Limb (tissue), 2 donors: ENCODE measurements around the gene RPL27A.

Experiments used
- DNase-seq, 2 donors: peaks; one replicate each; pipeline ENCODE4 v3.0.0-alpha.2; 2016; ENCODE audit errors: extremely low spot score in 2 of 2

Gene RPL27A

GRCh38 chr11:8672346-8672745, 10.2 kb upstream of the RPL27A start:
- no peak for DNase-seq

- DNase-seq: no peak
Observed at GRCh38 chr11:8674859-8675258, 7.7 kb upstream of the RPL27A start.

DNA sequence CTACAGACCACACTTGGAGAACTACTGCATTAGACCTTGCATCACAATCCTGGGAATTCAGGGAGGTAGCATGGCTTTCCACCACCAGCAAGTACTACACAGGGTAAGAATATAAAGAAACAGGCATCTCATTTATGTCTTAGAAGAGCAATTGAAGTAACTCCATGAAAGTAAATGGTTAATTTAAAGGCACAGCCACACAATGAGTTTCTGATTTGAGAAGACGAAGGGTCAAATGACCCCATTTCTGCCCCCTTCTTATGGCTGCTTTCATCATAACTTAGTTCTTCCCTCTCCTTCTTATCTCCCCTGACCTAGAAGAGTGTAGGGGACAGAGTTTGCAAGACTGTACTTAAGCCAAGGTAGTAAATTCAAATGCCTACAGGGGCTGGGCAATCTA, 6.1 kb upstream of the RPL27A start:
- no peak for DNase-seq

DNA sequence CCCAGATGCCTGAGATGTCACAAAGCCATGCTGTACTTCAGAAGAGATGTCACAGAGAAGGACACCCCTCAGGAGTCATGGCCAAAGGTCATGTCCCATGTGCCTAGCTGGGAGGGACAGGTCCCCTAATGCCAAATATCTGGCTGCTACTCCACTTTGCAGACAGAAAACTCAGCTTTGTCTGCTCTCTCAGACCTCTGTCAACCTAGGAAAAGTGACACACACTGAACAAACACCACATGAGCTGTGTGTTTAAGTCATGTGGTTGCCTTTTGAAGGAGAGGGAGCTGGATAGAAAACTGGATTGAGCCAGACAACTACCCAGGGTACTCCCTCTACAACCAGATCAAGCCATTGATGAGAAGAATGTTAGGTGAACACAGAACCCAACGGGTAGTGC, 3.6 kb upstream of the RPL27A start:
- DNase-seq: no peak

- DNase-seq: no peak
Observed at GRCh38 chr11:8681837-8682302, 722 bp upstream of the RPL27A start.

- no peak for DNase-seq
Observed at GRCh38 chr11:8683115-8683807, 669 bp downstream of the RPL27A start.

DNA sequence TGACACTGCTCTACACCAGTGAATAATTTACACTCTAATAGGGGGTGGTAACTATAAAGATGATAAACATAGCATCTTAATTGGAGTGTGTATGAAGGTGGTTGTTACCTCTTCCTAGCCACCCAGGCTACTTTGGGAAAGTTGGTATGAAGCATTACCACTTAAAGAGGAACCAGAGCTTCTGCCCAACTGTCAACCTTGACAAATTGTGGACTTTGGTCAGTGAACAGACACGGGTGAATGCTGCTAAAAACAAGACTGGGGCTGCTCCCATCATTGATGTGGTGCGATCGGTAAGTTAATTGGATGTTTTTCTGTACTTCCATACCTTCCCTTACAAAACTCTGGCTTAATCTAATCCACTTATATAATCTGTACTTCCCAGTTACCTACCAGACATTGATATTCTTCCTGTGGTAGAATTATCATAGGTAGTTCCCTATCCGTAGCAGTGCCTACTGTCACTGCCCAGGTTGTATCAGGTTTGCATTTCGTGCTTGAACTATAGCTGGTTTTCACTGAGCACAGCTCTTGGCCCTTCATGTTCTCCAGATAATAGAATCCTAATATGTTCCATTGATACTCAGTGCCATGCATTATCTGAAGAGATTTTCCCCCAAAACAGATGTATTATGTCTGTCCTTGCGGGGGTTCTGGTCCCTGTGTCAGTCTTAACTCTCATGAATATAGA, 2.2 kb downstream of the RPL27A start:
- no peak for DNase-seq

GRCh38 chr11:8685306-8685705, 2.7 kb downstream of the RPL27A start:
- DNase-seq: no peak

DNA sequence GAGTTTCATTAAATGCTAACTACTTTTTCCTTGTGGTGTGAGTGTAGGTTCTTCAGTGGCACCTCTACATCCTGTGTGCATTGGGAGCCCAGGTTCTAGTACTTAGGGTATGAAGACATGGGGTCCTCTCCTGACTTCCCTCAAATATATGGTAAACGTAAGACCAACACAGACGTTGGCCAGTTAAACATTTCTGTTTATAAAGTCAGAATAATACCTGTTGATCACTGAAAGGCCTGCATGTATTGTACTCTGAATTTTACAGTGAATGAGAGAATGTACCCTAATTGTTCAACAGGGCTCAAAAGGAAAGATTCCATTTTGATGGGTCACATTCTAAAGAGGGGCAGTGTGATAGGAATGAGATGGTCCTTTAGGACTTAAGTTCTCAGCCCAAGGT, 3.2 kb downstream of the RPL27A start:
- DNase-seq: no peak

DNA sequence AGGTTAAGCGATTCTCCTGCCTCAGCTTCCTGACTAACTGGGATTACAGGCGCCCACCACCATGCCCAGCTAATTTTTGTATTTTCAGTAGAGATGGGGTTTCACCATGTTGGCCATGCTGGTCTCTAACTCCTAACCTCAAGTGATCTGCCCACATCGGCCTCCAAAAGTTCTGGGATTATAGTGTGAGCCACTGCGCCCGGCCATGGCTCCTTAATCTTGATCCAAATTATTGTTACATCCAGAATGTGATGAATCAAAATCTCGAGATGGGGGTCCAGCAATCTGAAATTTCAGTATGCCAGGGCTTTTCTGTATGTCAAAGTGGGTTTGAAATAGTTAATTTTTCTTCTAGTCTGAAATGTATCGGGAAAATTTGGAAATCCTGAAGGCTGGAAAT, 3.7 kb downstream of the RPL27A start:
- no peak for DNase-seq

GRCh38 chr11:8688414-8689362, 6.1 kb downstream of the RPL27A start:
- DNase-seq: peak; percentile 94 to 96

- DNase-seq: peak in 1 of 2 donors; percentile 5
Observed at GRCh38 chr11:8689726-8690255, 7.2 kb downstream of the RPL27A start.

DNA sequence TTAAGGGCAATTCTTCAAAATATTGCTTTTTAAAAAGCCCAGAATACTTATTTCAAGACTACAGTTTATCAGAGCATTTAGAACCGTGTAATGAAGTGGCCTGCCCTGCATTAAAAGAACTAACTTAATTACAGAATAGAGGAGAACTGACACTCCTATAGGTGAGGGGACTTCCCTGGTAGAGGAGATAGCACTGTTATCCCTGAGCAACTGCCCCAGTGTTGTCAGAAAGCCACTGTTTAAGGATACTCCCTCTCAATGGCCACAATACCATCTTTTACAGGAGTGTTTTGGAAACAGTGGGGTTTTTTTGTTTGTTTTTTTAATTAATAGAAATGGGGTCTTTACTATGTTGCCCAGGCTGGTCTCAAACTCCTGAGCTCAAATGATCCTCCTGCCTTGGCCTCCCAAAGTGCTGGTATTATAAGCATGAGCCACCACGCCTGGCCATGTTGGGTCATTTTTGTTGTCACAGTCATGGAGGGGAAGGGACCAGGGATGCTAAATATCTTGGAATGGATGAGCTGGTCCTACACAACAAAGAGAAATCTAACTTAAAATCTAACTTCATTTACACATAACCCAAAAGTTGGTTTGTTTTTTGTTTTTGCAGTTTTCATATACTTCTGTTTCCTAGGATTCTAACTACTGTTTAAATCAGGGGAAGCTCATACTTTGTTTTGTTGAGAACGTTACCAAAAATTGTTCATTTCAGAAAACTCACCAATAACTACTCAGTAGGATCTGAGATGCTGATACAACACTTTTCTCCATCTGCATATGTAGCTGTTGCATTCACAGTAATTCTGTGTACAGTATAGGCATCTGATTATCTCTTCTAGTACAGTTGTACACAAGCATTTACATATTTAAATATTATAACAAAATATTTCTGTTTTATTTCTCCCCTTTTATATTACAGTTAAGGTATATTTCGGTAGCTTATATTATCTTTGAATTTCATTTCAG, 8.1 kb downstream of the RPL27A start:
- peak in 1 of 2 donors; percentile 1 for DNase-seq

GRCh38 chr11:8691601-8692000, 9.0 kb downstream of the RPL27A start:
- no peak for DNase-seq

GRCh38 chr11:8692417-8692816, 9.8 kb downstream of the RPL27A start:
- no peak for DNase-seq

DNA sequence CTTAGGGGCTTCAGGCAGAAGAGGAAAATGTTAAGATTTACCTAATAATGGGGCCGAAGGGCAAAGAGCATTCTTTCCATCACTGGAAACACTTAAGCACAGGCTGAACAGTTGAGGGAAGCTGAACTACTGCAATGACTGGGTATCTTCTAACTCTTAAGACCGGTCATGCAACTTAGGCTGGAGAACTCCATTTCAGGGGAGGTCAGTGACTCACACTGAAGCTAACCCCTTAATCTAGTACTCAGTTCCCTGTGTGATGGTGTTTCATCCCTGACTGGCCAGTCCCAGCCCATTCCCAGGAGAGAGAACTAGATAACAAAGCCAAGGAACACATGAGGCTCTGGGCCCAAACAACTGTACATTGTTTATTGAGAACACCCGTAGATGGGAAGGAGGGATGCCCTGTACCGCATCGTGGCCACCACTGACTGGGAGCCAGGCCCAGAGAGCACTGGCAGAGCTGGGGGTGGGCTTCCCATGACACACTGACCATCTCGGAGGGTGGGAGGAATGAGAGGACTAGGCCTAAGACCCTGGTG, 10.5 kb downstream of the RPL27A start:
- no peak for DNase-seq

GRCh38 chr11:8693555-8693954, 11.0 kb downstream of the RPL27A start:
- no peak for DNase-seq

- DNase-seq: no peak
Observed at GRCh38 chr11:8694137-8694536, 11.5 kb downstream of the RPL27A start.

GRCh38 chr11:8697054-8697453, 14.5 kb downstream of the RPL27A start:
- no peak for DNase-seq

DNA sequence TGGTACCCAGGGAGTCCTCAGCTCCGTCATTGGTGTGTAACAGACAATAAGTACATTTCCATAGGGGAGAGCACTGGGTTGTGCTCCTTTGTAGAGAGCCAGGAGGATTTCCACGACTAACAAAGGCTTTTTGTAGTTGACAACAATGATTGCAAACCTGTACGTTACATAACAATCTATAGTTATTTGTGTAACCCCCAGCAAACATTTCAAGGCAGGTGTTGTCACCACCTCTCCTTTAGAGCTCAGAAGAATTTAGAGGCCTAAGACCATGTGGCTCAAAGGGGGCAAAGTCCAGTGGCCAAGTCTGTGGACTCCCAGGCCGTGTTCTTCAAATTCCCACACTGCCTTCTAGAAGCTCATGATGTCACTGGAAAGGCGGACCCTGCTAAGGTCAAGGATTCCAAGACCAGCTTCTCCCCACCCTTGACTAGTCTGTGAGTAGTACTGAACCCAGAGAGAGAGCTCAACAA, 15.8 kb downstream of the RPL27A start:
- no peak for DNase-seq
